Keratinocyte (primary cell): Measurements from ENCODE around the gene ETF1.

Source experiments
- EZH2 ChIP-seq: IDR thresholded peaks from one replicate; pipeline ENCODE4 v1.6.1; 2012; ENCODE audit warnings: inconsistent platforms, mild to moderate bottlenecking, low read length, moderate library complexity
- TF ChIP-seq, protein P1 (sequence below), 3 experiments: IDR thresholded peaks in 1 of 3; conservative IDR thresholded peaks in 1 of 3; optimal IDR thresholded peaks in 1 of 3; 2 replicates in 2 of 3; 3 replicates in 1 of 3; pipeline versions ENCODE3 to v1.5.1; 2011; ENCODE audit warnings: low read length in 3 of 3, mild to moderate bottlenecking in 3 of 3, moderate library complexity in 2 of 3, control low read depth in 1 of 3, inconsistent platforms in 1 of 3; ENCODE audit not compliant: insufficient read depth in 2 of 3; ENCODE audit errors: extremely low read depth in 1 of 3

DNA sequence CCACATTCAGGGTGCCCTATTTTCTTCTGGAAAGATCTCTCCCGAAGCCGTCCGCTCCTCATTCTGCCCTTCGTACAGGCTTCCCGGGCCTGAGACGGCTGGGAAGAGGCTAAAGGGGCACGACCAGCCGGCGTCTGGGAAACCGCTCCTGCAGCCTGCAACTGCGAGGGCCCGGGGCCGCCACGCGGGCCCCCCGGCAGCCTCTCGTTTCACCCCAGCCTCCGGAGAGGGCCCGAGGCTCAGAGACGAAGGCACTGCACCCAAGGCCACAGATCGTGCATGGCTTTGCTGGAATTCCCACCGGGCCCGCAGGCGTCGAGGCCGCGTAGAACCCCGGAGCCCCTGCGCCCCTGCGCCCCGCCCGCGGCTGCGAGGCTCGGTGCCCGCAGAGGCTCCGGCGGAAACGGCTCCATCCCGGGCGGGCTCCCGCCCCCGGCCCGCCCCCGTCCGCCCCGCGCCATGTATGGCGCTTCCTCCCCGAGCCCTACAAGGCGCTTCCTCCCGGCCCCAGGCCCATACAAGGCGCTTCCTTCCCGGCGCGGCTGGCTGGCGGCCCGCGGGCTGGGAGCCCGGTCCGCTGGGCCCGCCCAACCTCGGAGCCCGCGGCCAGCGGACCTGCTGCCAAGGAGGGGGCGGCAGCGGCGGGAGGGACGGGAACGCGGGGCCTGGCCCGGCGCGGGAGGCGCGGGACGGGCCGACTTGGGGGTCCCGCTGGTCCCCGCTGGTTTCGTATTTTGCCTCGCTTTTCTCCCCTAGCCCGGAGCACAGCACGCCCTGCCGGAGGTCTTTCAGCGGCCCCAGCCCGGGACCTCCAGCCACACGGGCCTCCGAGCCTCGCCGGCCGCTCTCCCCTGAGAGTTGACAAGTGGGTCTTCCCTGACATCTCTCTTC is 51.1 kb downstream of the ETF1 start:
- TF ChIP-seq, protein P1, sequence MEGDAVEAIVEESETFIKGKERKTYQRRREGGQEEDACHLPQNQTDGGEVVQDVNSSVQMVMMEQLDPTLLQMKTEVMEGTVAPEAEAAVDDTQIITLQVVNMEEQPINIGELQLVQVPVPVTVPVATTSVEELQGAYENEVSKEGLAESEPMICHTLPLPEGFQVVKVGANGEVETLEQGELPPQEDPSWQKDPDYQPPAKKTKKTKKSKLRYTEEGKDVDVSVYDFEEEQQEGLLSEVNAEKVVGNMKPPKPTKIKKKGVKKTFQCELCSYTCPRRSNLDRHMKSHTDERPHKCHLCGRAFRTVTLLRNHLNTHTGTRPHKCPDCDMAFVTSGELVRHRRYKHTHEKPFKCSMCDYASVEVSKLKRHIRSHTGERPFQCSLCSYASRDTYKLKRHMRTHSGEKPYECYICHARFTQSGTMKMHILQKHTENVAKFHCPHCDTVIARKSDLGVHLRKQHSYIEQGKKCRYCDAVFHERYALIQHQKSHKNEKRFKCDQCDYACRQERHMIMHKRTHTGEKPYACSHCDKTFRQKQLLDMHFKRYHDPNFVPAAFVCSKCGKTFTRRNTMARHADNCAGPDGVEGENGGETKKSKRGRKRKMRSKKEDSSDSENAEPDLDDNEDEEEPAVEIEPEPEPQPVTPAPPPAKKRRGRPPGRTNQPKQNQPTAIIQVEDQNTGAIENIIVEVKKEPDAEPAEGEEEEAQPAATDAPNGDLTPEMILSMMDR (optimal IDR thresholded peaks at IDR 0.05 in 1 of 3, IDR thresholded peaks at IDR 0.05 in 1 of 3, conservative IDR thresholded peaks at IDR 0.05 in 1 of 3; ENCODE audit: extremely low read depth in 1 of 3, insufficient read depth in 2 of 3, low read length in 3 of 3): no peak
- TF ChIP-seq EZH2: no peak
